Transverse colon (tissue), 4 donors: Measurements from ENCODE around the gene MRPL53. TPM values are rescaled to one million over a fixed set of nuclear protein-coding genes. Genes with fewer than 3 reads are reported as not detected.

Experiments used
- DNase-seq: peaks from one replicate; pipeline ENCODE4 v3.0.0-alpha.2; 2019
- H3K27ac ChIP-seq, 4 donors: fragments of 200-600 bp; sonication (generic); 2 replicates each; pipeline ENCODE4 v1.5.1; 2016 to 2018; ENCODE audit warnings: inconsistent platforms in 4 of 4
- H3K27me3 ChIP-seq: fragments of 200-600 bp; sonication (generic); 2 replicates; pipeline ENCODE4 v1.5.1; 2017; ENCODE audit warnings: inconsistent platforms
- H3K36me3 ChIP-seq, 4 donors: fragments of 200-600 bp; sonication (generic); 2 replicates each; pipeline ENCODE4 v1.5.1; 2017 to 2019; ENCODE audit warnings: inconsistent platforms in 4 of 4
- H3K4me1 ChIP-seq, 4 donors: fragments of 200-600 bp; sonication (generic); 2 replicates each; pipeline ENCODE4 v1.5.1; 2017 to 2020; ENCODE audit warnings: inconsistent platforms in 4 of 4
- H3K4me3 ChIP-seq, 4 donors: fragments of 200-600 bp; sonication (generic); 1 replicate in 1 of 4; 2 replicates in 3 of 4; pipeline versions ENCODE4 v1.5.1 to v1.6.1; 2017 to 2019; ENCODE audit warnings: inconsistent platforms in 4 of 4
- H3K9me3 ChIP-seq, 2 donors: fragments of 200-600 bp; sonication (generic); 2 replicates each; pipeline ENCODE4 v1.5.1; 2017 to 2019; ENCODE audit warnings: inconsistent platforms in 2 of 2
- CTCF ChIP-seq, 5 experiments: fragments of 200-600 bp in 3 of 5; fragments of 450-650 bp in 2 of 5; sonication (generic) in 3 of 5; IDR thresholded peaks; 1 replicate in 2 of 5; 2 replicates in 3 of 5; pipeline ENCODE4 v1.5.1; 2016 to 2017; ENCODE audit warnings: antibody characterized with exemption in 5 of 5, inconsistent platforms in 3 of 5, mild to moderate bottlenecking in 2 of 5, moderate library complexity in 1 of 5
- EP300 ChIP-seq: sonication (generic); formaldehyde crosslinking; IDR thresholded peaks from one replicate; pipeline ENCODE4 v1.6.1; 2017; ENCODE audit warnings: antibody characterized with exemption, low read depth
- POLR2A ChIP-seq: fragments of 450-650 bp; IDR thresholded peaks from one replicate; pipeline ENCODE4 v1.6.1; 2016; ENCODE audit warnings: antibody characterized with exemption, mild to moderate bottlenecking, moderate library complexity
- POLR2AphosphoS5 ChIP-seq, 3 donors: sonication (generic); formaldehyde crosslinking; IDR thresholded peaks; one replicate each; pipeline ENCODE4 v1.6.1; 2016; ENCODE audit warnings: antibody characterized with exemption in 3 of 3
- WGBS, 2 donors: methylation state at CpG; one replicate each; pipeline ENCODE4 v1.1.5; 2018; ENCODE audit warnings: low coverage in 1 of 2; 5-methylcytosine and 5-hydroxymethylcytosine counted together
- in situ Hi-C, 4 donors: fragments of 200-750 bp; cut with MboI; loops; one replicate each; pipeline versions ENCODE4 v1.15.0 to v1.15.1; 2017; ENCODE audit warnings: low sequenced_read_pairs in 3 of 4, low pct_ligation_motif_present in 1 of 4, low pct_unique_long_range_greater_than_20kb in 1 of 4
- intact Hi-C: fragments of 100-400 bp; cut with DNase I; formaldehyde crosslinking; loops from one replicate; pipeline ENCODE4 v1.15.1; 2023; ENCODE audit warnings: low total_unique reads
- total RNA-seq, 4 donors: library from RNA; depleted of rRNA; stranded (reverse); fragments of >200 nt; gene quantifications; one replicate each; pipeline ENCODE4 v1.1.0, GENCODE V29; 2016

MRPL53 gene
- total RNA-seq = 100 to 1,000 TPM in 1 of 4 donors, 10 to 100 TPM in 3; 23.2 to 170 (median 26.3) TPM

- peak; percentile 95 for DNase-seq
- H3K4me3 ChIP-seq = peak within 1 kb of the TSS; percentile 39 to 87 (median 60)
- intact Hi-C loops = no loop called here
- peaks cover 0 to 11% (median 0%) of the 10 kb centered on the region in 4 donors for H3K36me3 ChIP-seq
- H3K27me3 ChIP-seq = no peaks in the 10 kb centered on the region
- peak within 1 kb of the TSS; percentile 89 to 99 (median 91) for H3K27ac ChIP-seq
- in situ Hi-C loops = no loop called here
- WGBS, 2 donors = 0% methylated on average over 66 of the region's 66 CpGs; no CpG with 5 or more reads in 1 of the 2 donors
- H3K9me3 ChIP-seq = no peaks in the 10 kb centered on the region
- TF ChIP-seq POLR2A (peak; percentile 91), CTCF (IDR thresholded peaks at IDR 0.05) (peak in 1 of 5 experiments; percentile 20), POLR2AphosphoS5 (IDR thresholded peaks at IDR 0.05) (peak; percentile 70 to 99 (median 97)), EP300 (no peak)
- H3K4me1 ChIP-seq = peaks cover 12 to 23% (median 15%) of the 10 kb centered on the region in 4 donors
Measured at GRCh38 chr2:74472086-74472944, at the start of gene MRPL53. Gene MRPL53 (minus strand): TSS chr2:74472680. CDS start chr2:74472660, 20 bp downstream.

- TF ChIP-seq CTCF (IDR thresholded peaks at IDR 0.05) (no peak), POLR2AphosphoS5 (IDR thresholded peaks at IDR 0.05) (no peak), POLR2A (no peak), EP300 (no peak)
- in situ Hi-C loops (no loop called here), intact Hi-C loops (no loop called here)
- WGBS, 2 donors = 80 to 86% methylated on average over 9 to 13 of the region's 13 CpGs
- Histone ChIP-seq H3K27ac (no peak overlapping the region), H3K36me3 (no peaks in the 10 kb centered on the region), H3K4me1 (peaks cover 8 to 30% (median 27%) of the 10 kb centered on the region in 4 donors), H3K27me3 (peaks cover 95% of the 10 kb centered on the region), H3K9me3 (no peaks in the 10 kb centered on the region), H3K4me3 (peak overlapping the region in 1 of 4 donors; percentile 39)
- DNase-seq = no peak
Measured at GRCh38 chr2:74516650-74517049, 44.2 kb upstream of the MRPL53 start.

GRCh38 chr2:74515981-74516633 lies 43.6 kb upstream of the MRPL53 start:
- intact Hi-C loops = no loop called here
- peak overlapping the region in 2 of 4 donors; percentile 28 to 39 for H3K4me3 ChIP-seq
- H3K27ac ChIP-seq = no peak overlapping the region
- 10% methylated on average over 2 to 60 of the region's 72 CpGs for WGBS, 2 donors
- no peaks in the 10 kb centered on the region for H3K36me3 ChIP-seq
- DNase-seq = peak; percentile 60
- H3K4me1 ChIP-seq = peaks cover 8 to 30% (median 27%) of the 10 kb centered on the region in 4 donors
- in situ Hi-C loops = no loop called here
- TF ChIP-seq POLR2AphosphoS5 (IDR thresholded peaks at IDR 0.05) (no peak), CTCF (IDR thresholded peaks at IDR 0.05) (no peak), EP300 (no peak), POLR2A (no peak)
- H3K27me3 ChIP-seq = peaks cover 100% of the 10 kb centered on the region
- no peaks in the 10 kb centered on the region for H3K9me3 ChIP-seq

- intact Hi-C loops (no loop called here), in situ Hi-C loops (no loop called here)
- WGBS, 2 donors = 24% methylated on average over 56 of the region's 60 CpGs; no CpG with 5 or more reads in 1 of the 2 donors
- no peak overlapping the region for H3K27ac ChIP-seq
- peaks cover 8 to 30% (median 27%) of the 10 kb centered on the region in 4 donors for H3K4me1 ChIP-seq
- peaks cover 100% of the 10 kb centered on the region for H3K27me3 ChIP-seq
- TF ChIP-seq POLR2AphosphoS5 (IDR thresholded peaks at IDR 0.05) (no peak), POLR2A (no peak), EP300 (no peak), CTCF (IDR thresholded peaks at IDR 0.05) (no peak)
- H3K36me3 ChIP-seq = no peaks in the 10 kb centered on the region
- DNase-seq = no peak
- H3K9me3 ChIP-seq = no peaks in the 10 kb centered on the region
- H3K4me3 ChIP-seq = peak overlapping the region in 2 of 4 donors; percentile 28 to 39
Measured at GRCh38 chr2:74515271-74515980, 42.9 kb upstream of the MRPL53 start.
